Hematopoietic multipotent progenitor cell treated with erythropoietin and hydrocortisone succinate and interleukin-3 and kit ligand, for 8 days (in vitro differentiated cells): ENCODE results near the gene NAGLU.

ENCODE experiments used
- DNase-seq: peaks from one replicate; pipeline ENCODE4 v3.0.0-alpha.2; 2015

The NAGLU gene

DNA sequence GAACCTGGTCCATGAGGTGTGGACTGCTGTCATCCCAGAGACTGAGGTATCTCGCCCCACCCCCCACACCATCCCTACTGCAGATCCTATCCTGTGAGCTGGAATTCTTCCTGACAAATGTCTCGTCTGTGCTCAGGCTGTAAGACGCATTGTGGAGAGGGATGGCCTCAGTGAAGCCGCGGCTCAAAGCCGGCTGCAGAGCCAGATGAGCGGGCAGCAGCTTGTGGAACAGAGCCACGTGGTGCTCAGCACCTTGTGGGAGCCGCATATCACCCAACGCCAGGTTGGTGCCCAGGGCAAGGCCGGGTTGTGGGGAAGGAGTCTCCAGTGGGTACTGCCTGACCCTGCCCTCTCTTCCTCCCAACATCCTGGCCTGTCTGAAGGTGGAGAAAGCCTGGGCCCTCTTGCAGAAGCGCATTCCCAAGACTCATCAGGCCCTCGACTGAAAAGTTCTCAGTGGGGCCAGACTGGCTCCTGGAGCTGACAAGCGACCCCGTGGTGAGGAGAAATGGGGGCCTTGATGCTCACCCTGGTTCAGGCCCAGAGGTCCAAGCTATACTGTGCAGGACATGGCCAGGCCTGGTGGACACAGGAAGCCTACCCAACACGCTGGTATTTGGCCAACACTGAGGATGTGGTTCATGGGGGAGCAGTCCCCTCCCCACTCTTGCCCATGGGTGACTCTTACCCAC, 29.6 kb downstream of the NAGLU start:
- DNase-seq = no peak

DNA sequence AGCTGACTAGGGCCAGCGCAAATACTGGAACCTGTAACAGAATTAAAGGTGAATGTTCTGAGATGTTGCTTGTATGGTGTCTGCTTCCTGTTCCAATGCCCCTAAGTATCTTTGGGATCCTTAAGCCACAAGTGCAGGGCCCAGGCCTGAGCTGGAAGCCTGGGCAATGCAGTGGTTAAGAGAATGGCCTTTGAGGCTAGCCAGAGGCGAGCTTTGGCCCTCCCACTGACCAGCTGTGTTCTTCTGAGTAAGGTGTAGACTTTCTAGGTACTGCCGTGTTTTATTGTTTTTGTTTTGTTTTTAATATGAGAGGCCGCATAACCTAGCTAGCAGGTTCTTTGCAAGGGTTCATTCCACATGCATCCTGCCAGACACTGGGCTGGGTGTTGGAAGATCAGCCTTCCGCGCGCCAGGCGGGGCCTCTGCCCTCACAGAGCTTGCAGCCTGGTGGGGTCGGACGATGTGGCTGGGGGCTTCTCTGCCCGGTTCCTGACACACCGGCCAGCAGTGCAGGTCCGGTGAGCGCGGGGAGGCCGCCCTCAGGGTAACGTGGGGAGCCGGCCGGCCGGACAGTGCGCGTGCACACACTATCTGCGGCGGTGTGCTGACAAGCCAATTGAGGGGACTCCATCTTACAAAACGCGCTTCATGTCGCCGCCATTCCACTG, 30.3 kb downstream of the NAGLU start:
- DNase-seq = no peak

DNA sequence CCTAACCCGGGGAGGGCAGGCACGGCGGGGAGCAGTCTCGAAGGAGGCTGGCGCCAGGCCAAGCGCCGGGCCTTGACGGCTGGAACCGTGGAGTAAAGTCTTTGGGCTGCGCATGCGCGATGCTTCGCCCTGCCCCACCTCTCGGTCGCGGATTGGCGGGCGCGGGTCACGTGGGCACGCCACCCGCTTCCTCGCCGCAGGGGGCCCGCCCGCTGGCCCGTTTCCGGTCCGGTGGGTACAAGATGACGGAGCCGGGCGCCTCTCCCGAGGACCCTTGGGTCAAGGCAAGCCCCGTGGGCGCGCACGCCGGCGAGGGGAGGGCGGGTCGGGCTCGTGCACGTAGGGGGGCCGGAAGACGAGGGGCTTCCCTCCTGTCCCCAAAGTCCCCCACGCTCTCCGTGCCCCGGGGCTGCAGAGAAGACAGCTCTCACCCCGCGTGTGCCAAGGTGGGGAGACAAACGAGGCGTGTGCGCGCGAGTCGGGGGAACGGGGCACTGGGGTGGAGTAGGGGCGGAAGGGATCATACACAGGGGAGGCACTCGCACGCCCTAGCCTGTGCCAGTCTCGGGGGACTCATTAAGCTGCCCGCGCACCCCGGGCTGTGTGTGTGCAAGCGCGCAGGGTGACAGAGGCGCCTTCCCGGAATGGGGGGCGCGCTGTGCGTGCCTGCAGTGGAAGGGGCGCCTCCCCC, 31.0 kb downstream of the NAGLU start, which contains the start of gene MLX:
TSS of gene MLX (plus strand) at position 218 of the 691 bp plus-strand sequence. CDS start at position 243, 25 bp downstream.
- peak; percentile 97 for DNase-seq

DNA sequence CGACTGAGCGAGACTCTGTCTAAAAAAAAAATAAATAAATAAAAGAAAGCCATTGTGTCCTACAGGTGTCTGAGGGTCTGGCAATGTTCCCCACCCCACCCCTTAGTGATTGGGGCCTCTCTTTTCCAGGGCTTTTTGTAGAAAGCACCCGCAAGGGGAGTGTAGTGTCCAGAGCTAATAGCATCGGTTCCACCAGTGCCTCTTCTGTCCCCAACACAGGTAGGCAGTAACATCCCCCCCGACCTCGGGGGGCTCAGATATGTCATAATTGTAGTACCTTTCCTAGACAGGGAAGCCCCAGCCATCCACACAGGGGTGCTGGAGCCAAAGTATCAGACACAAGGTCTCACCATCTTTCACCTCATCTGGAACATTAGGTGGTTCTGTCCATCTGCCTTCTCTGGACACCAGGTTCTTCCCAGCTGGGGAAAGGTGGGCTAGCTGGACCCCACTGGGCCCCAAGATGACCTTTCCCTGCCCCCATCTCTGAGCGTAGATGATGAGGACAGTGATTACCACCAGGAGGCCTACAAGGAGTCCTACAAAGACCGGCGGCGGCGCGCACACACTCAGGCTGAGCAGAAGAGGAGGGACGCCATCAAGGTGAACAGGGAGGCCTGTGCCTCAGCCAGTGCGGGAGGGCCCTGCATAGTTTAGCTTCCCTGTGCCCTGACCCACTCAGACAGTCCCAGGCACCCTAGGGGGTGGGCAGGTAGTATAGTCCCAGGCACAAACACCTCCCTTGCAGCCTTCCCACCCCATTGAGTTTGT, 32.5 kb downstream of the NAGLU start:
- DNase-seq = no peak

DNA sequence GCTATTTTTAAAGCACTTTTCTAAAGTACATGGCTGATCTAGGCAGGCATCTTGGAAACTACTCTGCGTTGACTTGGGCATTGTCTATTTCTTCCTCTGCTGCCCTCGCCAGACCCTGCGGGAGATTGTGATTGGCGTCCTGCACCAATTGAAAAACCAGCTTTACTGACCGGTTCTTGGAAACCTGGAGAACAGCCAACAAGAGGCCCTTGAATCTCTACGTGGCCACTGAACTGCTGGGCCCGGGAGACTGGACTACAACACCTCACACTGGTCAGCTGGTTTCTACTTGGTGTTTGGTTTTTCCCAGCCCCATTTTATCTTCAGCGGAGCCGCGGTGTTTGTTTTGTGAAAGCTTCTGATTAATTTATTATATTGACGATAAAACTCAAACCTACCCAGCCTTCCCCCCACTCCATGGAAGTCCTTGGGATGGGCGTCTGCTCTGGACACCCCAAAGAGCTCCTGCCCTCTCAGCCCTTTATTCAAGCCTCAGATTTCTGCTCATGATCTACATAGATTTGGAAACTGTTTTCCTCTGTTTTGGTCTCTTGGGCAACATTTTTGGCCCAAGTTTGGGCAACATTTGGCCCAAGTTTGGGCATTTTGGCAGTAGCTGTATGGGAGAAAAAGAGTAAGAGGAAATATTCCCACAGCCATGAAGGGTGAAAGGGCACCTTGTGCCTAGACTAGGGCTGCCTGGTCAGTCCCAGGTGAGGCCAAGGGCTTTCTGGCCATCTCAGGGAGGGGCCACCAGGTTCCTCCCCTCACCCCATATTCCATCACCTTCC, 35.6 kb downstream of the NAGLU start:
- no peak for DNase-seq

DNA sequence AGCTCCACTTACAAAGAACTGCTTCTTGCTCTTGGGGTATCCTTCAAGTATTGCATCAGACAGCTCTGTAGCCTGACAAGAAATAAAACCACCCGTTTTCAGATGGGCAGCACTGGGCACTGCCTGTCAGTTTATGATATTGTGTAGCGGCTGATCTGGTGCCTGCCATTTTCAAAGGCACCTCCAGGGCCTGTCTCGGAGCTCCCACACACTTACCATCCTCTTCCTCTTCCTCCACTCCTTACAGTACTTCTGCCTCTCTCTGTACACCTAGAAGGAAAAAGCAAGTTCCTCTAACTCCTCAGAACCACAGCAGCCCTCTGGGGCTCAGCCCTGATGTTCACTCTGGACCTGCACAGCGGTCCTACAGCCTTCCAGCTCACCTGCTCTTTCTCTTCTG, 37.1 kb downstream of the NAGLU start:
- DNase-seq = no peak

DNA sequence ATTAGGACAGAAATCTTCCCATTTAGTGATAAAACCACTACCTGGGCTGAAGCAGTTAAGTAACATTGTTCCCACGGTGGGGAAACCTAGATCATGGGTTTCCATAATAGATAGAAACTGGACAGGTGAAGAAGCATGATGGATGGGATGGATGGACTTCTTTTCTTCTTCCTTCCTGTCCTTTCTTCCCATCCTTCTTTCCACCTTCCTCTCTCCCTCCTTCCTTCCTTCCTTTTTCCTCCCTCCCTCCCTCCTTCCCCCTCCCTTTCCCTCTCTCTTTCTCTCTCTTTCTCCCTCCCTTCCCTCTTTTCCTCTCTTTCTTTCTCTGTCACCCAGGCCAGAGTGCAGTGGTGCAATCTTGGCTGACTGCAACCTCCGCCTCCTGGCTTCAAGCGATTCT, 38.4 kb downstream of the NAGLU start:
- no peak for DNase-seq

DNA sequence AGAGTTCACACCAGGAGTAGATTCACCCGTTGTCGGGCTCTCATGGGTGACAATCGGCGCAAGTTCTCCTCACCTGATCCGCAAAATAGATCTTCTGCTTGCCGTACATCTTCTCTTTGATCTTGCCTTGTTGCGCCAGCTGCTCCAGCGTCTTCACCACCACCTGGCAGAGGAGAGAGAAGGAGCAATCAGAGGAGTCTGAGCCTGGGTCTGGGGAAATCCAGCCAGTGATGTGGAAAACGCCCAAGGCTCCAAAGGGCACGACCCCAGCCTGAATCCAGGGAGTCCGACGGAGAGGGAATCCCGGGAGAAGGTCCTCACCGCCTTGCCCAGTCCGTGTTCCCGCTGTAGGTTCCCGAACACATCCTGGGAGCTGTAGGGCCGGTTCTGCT, 41.1 kb downstream of the NAGLU start:
- DNase-seq = peak; percentile 33

DNA sequence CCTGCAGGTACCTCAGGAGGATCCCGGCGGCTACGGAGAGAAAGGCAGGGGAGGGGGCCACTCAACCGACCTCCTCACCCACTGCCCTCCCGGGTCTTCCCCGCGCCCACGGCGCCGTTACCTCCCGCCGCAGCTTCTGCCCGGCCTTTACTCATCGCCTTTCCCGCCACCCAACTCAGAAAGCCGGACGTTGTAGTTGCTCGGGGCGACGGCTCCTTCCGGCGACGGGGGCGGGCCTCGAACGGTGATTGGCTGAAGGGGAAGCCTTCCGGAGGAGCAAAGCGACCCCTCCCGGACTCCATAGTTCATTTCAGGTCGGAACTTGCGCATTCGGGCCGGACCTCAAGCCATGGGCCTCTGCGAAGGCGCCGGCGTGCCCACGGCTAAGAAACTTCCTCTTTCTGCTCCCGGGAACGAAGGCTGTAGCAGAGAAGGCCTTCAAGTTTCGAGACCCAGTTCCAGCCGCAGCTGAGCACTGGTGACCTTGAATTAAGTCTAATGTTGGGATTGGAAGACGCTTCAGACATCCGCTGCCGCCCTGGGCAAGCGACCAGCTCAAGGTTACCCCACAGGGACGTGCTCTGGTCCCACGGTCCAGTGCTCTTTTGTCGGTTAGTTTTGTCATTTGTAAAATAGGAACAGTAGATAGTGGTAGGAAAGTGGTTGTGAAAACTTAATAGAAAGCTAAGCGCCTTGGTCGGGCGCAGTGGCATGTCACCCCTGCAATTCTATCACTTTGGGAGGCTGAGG, 41.7 kb downstream of the NAGLU start, which contains the start of gene PSMC3IP:
TSS of gene PSMC3IP (minus strand) at position 198 of the 750 bp plus-strand sequence. CDS start at position 155, 43 bp downstream.
- DNase-seq = peak; percentile 95

DNA sequence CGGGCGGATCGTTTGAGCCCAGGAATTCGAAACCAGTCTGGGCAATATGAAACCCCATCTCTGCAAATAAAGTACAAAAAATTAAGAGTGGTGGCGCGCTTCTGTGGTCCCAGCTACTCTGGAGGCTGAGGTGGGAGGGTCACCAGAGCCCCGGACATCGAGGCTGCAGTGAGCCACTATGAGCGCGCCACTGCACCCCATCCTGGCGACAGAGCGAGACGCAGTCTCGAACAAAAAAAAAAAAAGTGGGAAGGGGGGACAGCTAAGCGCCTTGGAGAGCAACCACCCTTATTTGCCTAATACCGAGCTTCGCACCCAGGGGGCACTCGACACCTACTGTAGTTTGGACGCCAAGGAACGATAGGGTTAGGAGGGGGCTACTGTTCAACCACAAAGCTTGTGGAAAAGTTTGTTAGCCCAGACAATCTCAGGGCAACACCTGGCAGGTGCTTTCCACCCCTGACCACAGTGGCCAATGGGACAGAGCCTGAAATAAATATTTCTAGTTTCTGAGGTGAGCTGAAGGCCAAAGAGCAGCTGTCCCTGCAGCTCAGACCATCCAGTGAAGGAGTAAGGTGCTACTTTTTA, 42.3 kb downstream of the NAGLU start:
- DNase-seq = peak; percentile 91

DNA sequence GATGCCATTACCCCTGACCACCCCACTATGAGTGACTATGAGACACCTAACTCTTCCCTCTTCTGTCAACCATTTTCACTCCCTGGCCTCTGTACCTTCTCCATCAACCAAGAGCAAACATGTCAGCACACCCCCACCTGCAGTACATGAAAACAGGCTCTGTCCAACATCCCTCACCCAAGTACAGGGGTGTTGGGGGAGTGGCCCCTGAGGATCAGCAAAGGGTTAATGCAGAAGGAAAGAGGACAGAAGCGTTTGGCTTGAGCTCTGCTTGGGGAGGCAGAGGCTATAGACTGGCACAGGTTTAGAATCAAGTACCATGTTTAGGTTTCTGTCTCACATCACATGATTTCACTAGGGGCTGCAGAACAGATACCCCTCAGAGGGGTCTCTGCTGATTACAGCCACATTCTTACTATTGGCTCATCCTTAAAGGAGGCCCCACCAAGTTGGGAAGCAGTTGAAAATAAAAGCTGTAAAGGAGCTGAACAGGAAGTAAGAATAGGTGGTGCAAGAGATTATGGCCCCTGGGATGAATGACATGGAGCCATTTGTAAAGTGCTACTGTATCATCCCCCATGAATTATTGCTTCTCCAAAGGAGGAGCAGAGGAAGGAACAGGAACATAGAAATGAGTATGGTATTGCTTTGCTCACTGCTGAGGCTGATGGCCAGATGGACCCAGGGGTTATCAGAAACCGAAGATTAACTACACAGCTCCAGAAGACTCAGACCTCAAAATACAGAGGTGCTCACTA, 43.9 kb downstream of the NAGLU start:
- no peak for DNase-seq

DNA sequence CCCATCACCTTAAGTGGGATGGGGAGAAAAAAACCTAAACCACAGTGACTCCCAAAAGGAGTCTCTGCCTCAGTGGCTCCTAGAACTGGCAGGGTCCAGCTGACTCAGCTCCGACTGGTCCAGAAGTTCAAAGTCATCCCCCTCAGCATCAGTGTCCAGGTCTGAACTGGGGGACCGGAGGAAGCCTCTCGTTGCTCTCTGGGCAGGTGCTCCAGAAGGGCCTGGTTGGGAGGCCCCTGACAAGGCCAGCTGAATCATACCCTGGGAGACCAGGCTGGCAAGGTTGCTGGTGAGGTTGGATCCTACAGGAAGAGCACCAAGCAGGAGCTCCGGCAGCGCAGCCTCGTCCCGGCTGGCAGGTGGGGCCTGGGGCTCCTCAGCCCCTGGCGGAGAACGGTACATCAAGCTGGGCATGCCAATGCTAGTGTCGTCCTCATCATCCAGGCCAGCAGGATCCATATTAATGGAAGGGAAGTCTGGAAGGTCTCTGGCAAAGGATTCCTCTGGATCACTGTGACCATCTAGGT, 45.8 kb downstream of the NAGLU start:
- no peak for DNase-seq

DNA sequence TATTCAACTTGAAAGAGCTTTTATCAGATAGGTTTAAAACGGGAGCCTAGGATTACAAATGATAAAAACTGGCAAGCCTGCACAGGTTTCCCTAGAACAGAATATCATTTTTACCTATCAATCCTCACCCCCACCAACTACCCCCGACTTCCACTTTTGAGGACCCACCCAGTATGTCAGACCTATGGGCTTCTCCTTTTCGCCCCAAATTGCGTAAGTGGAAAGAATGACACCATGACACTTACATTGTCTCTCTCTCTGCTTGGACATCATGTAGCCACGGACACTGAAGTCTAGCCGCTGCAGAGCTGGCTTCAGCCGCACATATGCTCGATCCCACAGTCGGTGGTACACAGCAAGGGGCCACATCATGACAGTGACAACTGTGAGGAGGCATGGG, 48.8 kb downstream of the NAGLU start:
- DNase-seq = no peak

DNA sequence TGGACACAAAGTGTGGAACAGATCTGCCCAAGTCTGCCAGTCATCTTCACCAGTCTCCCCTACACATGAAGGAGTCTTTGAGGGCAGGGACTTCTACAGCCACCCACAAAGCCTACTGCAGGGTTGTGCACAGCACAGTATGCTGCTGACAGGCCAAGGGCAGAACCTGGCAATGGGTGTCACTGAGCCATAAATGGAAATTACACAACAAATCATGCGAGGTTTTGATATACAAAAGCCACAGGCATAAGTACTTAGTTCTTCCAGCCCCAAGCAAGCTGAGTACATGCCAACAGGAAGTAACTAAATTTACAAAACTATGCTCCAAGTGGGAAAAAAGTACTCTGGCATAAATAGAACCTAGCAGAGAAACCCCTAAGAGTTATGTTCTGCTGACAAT, 49.3 kb downstream of the NAGLU start:
- no peak for DNase-seq

DNA sequence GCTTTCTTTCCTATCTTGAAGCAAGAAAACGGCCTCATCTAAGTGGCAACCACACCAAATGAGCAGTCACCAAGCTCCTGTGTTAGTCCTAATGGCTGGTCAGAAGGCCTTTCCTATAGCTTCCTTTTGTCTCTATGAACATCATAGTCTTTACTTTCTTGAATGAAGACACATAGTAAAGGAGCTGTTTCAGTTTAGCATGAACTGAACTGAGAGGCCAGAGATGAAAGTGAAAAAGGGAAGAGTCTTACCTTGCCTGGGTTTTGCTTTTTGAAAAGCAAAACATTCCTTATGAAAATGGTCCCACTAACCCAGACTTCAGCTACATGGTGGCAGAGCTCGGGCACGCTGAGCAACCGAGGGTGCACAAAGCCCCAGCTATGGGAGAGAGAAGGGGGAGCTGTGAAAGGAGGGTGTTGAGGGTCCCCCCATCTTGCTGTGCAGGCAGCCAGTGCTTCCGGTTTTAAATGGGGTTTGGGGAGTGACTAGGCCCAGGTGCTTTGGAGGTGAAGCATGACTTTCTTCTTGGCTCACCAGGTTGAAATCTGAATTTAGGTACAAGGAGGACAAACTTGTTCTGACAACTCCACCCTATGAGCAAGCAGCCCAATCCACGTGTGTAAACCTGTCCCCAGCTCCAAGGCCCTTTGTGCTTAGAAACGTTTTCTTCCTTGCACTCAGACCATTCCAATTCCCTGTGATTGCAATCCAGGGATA, 50.6 kb downstream of the NAGLU start:
- DNase-seq = no peak

DNA sequence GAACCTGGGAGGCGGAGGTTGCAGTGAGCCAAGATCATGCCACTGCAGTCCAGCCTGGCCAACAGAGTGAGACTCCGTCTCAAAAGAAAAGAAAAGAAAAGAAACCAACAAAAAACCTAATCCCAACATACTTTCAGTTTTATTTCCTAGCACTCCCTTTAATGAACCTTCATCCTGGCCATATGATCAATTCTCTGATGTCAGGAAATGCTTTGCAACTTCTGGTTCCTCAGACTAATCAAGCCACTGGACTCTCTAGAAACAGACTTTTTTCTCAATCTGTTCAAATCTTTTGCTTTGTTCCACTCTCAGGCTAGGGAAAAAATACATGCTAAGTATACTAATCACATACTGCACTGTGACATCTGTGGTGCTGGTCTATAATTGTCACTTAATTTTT, 54.8 kb downstream of the NAGLU start:
- DNase-seq = no peak

DNA sequence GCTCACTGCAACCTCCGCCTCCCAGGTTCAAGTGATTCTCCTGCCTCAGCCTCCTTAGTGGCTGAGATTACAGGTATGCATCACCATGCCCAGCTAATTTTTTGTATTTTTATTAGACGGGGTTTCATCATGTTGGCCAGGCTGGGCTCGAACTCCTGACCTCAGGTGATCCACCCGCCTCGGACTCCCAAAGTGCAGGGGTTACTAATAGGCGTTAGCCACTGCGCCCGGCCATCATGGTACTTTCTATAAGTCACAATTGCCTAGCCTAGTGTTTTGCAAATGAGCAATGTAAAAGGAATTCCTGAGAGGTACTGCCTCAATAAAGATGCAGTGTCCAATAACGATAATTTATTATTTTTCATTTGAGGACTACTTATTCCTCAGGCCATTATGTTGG, 55.4 kb downstream of the NAGLU start:
- no peak for DNase-seq
